Measurements from ENCODE around the gene SMYD3. TPM values are rescaled to one million over a fixed set of nuclear protein-coding genes. Genes with fewer than 3 reads are reported as not detected.
"Not testable (repeated sequence)": the region's sequence is repeated elsewhere in the genome, so short reads cannot be mapped to it uniquely, and the experiment has no call there.

The SMYD3 gene
- total RNA-seq, 1 donor from 2014 or later = 8.2 TPM

DNA sequence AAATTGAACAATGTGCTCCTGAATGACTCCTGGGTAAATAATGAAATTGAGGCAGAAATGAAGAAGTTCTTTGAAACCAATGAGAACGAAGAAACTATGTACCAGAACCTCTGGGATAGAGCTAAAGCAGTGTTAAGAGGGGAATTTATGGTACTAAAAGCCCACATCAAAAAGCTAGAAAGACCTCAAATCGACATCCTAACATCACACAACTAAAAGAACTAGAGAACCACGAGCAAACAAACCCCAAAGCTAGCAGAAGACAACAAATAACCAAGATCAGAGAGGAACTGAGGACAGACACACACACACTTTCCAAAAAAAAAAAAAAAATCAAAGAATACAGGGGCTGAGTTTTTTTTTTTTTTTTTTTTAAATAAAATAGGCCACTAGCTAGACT, 564.2 kb downstream of the SMYD3 start:
- intact Hi-C loops (cut with micrococcal nuclease) = no loop called here
- no peak for ATAC-seq

GRCh38 chr1:245941771-245942170, 565.3 kb downstream of the SMYD3 start:
- intact Hi-C loops (cut with micrococcal nuclease); DNase-seq; ATAC-seq: not testable (repeated sequence)

More for the DNA sequence above, 564.2 kb downstream of the SMYD3 start:
- no peak for DNase-seq

GRCh38 chr1:245939756-245940345, 567.2 kb downstream of the SMYD3 start:
- ATAC-seq (no peak), DNase-seq (no peak)
- intact Hi-C loops (cut with micrococcal nuclease) = no loop called here

GRCh38 chr1:245938046-245938435, 569.0 kb downstream of the SMYD3 start:
- intact Hi-C loops (cut with micrococcal nuclease) = no loop called here
- ATAC-seq (no peak), DNase-seq (no peak)

DNA sequence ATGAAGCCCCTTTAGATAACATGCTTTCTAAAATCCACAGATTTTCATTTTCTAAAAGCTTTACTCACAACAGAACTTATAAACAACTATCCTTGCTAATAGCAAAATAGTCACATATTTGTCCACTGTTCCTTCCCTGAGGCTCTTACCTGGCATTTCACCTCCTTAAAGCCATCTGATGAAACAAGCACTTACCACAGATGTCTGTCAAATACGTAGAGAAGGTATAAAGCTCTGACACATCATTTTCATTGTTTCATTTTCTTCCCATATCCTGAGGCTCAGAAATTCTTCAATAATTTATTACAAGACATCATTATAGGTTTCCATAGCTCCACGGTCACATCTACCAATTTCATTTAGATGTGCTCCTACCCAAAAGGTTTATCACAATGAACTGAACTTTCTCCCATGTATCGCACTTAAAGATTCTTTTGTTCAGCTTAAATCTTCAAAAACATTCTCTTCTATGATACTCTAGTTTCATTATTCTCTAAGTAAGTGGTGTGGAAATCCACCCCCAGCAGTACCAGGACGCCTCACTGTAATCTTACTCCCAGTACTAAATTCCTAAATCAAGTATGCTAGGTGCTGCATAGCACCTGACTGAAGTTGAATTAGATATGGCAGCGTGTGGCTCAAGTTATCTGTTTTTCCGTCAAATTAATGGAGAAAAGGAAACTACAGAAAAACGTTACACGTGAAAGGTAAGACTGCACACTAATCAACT, 569.6 kb downstream of the SMYD3 start:
- DNase-seq (no peak), ATAC-seq (no peak)
- intact Hi-C loops (cut with micrococcal nuclease) = no loop called here

GRCh38 chr1:245934409-245934808, 572.7 kb downstream of the SMYD3 start:
- intact Hi-C loops (cut with micrococcal nuclease) = no loop called here
- DNase-seq (no peak), ATAC-seq (no peak)

DNA sequence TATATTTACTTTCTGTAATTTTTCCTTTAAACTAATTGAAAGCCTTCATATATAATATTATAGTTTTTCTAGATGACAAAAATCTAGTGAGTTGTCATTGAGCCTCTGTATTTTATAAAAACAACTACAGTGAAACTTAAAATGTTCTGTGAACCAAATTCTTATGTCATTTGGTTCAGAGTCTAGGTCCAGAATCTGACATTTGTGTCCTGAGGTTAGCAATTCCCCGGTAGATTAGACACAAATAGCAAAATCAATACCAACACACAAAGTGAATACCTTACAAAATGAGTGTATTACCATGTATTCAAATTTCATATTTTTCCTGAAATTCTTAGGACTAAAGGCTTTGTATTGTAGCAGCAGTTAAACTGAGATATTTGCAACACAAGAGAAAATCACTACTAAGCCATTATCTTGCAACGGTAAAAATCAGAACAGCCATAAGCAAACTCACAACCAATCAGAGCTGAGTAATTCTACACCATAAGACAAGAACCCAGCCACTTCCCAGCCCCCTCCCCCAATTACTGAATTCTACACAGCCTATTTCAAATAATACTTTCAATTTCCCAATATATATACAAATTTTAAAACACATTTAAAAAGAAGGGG, 573.5 kb downstream of the SMYD3 start:
- intact Hi-C loops (cut with micrococcal nuclease) = no loop called here

DNA sequence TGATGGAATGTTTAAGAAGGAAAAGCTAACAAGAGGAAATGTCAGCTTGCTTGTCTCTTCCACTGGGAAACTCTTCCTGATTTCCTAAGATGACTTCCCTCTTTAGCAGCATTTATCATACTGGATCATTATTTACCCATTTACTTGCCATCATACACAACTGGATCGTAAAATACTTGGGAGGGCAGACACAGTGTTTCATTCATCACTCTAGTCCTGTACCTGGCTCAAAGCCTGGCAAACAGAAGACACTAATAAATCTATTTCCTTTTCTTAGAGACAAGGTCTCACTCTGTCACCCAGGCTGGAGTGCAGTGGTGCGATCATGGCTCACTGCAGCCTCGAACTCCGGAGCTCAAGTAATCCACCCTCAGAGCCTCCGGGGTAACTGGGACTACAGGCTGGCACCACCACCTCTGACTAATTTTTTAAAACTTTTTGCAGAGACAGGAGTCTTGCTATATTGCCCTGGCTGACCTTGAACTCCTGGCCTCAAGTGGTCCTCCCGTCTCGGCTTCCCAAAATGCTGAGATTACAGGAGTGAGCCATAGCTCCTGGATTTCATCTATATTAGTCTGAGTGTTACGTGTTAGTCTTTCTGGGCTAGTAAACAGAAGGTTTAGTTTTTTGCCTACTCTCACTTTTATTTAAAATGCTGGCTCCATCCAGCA, 574.6 kb downstream of the SMYD3 start:
- intact Hi-C loops (cut with micrococcal nuclease) = no loop called here
- DNase-seq (no peak), ATAC-seq (no peak)

More for the DNA sequence above, 573.5 kb downstream of the SMYD3 start:
- no peak for ATAC-seq
- no peak for DNase-seq

DNA sequence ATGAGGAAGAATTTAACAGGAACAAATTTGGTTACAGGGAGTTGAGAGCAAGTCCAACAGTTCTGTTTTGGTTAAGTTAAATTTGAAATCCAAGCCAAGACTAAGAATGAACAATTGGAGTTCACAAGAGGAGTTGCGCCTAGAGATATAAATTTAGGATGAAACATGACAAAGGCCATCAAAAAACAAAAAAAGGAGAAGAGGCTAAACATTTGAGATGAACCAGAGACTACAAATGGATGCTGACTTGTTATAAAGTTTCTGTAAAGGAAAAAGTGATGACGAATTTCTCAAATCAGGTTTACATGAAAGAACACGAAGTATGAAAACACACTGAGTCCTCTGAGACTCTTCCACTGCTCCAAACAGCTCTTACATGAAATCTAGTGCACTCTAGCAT, 575.6 kb downstream of the SMYD3 start:
- no peak for DNase-seq
- intact Hi-C loops (cut with micrococcal nuclease) = no loop called here
- ATAC-seq = no peak

- intact Hi-C loops (cut with micrococcal nuclease) = no loop called here
- DNase-seq (no peak), ATAC-seq (no peak)
These were observed 577.9 kb downstream of the SMYD3 start for GRCh38 chr1:245929224-245929623.

DNA sequence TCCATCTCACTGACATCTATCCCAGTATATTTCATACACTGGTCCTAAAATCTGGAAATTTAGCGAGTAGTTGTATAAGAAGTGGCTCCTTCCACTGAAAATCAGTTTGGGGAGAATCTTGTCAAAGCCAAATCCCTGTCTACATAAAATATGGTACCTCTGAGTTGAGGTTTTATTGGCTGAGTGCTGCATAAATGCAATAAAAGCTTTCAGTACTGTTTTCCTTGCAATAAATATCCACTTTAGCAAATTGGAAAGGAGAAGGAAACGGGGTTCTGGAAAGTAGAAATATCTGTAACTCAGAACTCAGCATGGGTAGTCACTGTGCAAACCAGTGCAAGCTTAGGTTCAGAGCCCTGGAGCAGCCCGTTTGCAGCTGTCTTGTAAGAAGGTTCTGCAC, 580.2 kb downstream of the SMYD3 start:
- ATAC-seq (no peak), DNase-seq (no peak)
- intact Hi-C loops (cut with micrococcal nuclease) = no loop called here

- no peak for DNase-seq
- no peak for ATAC-seq
- intact Hi-C loops (cut with micrococcal nuclease) = no loop called here
These were observed 583.9 kb downstream of the SMYD3 start for GRCh38 chr1:245923215-245923614.

DNA sequence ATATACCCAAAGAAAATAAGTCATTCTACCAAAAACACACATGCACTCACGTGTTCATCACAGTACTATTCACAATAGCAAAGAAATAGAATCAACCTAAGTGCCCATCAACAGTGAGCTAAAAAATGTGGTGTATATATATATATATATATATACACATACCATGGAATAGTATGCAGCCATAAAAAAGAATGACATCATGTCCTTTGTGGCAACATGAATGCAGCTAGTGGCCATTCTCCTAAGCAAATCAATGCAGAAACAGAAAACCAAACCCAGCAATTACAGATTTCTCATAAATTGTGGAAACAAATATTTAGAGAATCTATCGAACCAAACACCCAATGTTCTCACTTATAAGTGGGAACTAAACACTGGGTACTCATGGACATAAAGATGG, 585.7 kb downstream of the SMYD3 start:
- no peak for DNase-seq
- no peak for ATAC-seq
- intact Hi-C loops (cut with micrococcal nuclease) = no loop called here

DNA sequence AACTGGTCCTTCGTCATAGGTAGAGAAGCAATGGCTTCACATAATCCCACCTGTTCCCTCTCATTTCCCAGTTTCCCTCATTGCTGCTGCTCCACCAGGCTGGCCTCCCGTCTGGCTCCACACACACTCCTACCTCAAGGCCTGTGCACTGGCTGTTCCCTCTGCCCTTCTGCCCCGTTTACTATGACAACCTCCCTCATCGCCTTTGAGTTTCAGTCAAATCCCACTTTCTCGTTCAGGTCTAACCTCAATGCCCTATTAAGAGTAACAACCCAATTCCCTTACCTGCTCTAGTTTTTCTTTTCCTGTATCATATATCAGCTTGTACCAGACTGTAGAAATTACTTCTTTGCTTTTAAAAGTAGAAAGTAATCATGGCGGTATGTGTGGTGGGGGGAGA, 589.7 kb downstream of the SMYD3 start:
- ATAC-seq (no peak), DNase-seq (no peak)
- intact Hi-C loops (cut with micrococcal nuclease) = no loop called here

DNA sequence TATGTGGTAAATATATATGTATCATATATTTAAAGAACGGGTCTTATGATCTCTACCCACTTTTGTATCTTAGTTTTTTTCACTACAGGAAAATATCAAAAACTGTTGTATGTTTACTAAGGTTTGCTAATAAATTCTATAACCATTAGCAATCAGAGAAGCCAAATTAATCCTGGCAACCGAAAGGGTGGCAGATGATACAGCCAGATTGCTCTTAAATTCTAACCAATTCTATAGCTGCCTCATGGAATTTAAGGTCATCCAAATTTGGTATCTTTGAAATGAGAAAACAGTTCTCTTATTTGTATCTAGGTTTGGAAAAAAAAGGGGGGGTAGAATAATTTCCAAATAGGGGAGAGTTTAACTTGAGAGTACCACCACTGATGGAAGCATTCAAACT, 591.2 kb downstream of the SMYD3 start:
- intact Hi-C loops (cut with micrococcal nuclease) = no loop called here
- DNase-seq = no peak
- no peak for ATAC-seq

- ATAC-seq = no peak
- no peak for DNase-seq
- intact Hi-C loops (cut with micrococcal nuclease) = no loop called here
These were observed 591.7 kb downstream of the SMYD3 start for GRCh38 chr1:245915406-245915805.

GRCh38 chr1:245908543-245908942, 598.5 kb downstream of the SMYD3 start:
- DNase-seq = no peak
- intact Hi-C loops (cut with micrococcal nuclease) = no loop called here
- no peak for ATAC-seq

GRCh38 chr1:245906207-245906606, 600.9 kb downstream of the SMYD3 start:
- intact Hi-C loops (cut with micrococcal nuclease) = no loop called here
- ATAC-seq (no peak), DNase-seq (no peak)

DNA sequence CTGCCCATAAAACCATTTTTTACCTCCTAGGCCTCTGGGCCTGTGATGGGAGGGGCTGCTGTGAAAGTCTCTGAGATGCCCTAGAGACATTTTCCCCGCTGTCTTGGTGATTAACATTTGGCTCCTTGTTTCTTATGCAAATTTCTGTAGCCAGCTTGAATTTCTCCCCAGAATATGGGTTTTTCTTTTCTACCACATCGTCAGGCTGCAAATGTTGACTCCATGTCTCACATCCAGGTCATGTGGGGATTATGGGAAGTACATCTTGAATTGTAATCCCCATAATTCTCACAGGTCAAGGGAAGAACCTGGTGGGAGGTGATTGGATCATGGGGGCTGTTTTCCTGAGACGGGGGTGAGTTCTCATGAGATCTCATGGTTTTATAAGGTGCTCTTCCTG, 603.2 kb downstream of the SMYD3 start:
- DNase-seq (no peak), ATAC-seq (no peak)
- intact Hi-C loops (cut with micrococcal nuclease) = no loop called here

DNA sequence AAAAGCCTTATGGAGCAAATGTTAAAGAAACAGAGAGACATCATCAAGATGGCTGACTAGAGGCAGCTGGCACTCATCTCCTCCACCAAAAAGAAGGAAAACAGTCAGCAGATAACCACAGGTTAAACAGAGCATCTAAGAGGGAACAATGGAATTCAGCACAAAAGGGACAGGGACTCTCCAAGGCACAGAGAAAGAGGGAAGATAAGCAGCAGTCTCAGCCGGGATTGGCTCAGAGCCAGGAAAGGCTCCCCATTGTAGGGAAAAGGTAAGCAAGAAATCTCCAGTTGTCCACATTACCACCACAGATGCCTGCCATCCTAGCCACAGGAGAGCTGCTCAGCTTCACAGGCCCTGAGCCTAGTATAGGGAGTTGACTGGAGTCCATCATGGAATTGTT, 605.5 kb downstream of the SMYD3 start:
- intact Hi-C loops (cut with micrococcal nuclease) = no loop called here
- DNase-seq (no peak), ATAC-seq (no peak)

Data from left ventricle myocardium superior (tissue), 1 donor.